ENCODE data around the gene LGALS7. TPM values are rescaled to one million over a fixed set of nuclear protein-coding genes. Genes with fewer than 3 reads are reported as not detected.
"Not testable (repeated sequence)": the region's sequence is repeated elsewhere in the genome, so short reads cannot be mapped to it uniquely, and the experiment has no call there.

The LGALS7 gene
- total and polyA plus RNA-seq, 2 of the 8 experiments (the other 6 are each of a cell fraction or from before 2014, with no cell fraction given), result 0.32 TPM; not detected in 1

DNA sequence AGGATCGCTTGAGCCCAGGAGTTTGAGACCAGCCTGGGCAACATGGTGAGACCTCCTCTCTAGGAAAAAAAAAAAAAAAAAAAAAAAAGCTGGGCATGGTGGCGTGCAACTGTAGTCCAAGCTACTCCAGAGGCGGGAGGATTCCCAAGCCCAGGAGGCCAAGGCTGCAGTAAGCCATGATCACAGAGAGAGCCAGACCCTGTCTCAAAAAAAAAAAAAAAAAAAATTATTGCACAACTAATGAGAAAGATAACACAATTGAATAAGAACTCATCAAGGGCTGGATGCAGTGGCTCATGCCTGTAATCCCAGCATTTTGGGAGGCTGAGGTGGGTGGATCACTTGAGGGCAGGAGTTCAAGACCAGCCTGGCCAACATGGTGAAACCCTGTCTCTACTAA is 12.7 kb upstream of the LGALS7 start:
- DNase-seq (ENCODE audit: low read depth in 1 of 2, low spot score in 2 of 2); H3K79me2 ChIP-seq (ENCODE audit: control insufficient read depth in 1 of 2, insufficient read depth in 2 of 2, low read length in 2 of 2); H2BK20ac ChIP-seq (ENCODE audit: low read length); H2BK15ac ChIP-seq (ENCODE audit: low read length); H3K79me1 ChIP-seq (ENCODE audit: low read depth, low read length); H3K4me1 ChIP-seq (replicated peaks in 1 of 4; ENCODE audit: control insufficient read depth in 3 of 4, insufficient read depth in 4 of 4, low read length in 3 of 4); H4K8ac ChIP-seq (ENCODE audit: extremely low read depth, insufficient read depth, low read length); H3K4me2 ChIP-seq (ENCODE audit: insufficient read depth in 1 of 2, low read depth in 2 of 2, low read length in 2 of 2); FAIRE-seq; H3K56ac ChIP-seq (replicated peaks; ENCODE audit: insufficient read length, low read depth, low read length); H2AK5ac ChIP-seq (ENCODE audit: low read depth, low read length); H2BK5ac ChIP-seq (ENCODE audit: low read depth, low read length); H3K4me3 ChIP-seq (ENCODE audit: extremely low read depth in 1 of 4, insufficient read depth in 2 of 4, low read depth in 3 of 4, low read length in 4 of 4); H3K36me3 ChIP-seq (ENCODE audit: control insufficient read depth in 2 of 4, insufficient read depth in 4 of 4, low read length in 3 of 4); H3K9ac ChIP-seq (replicated peaks in 1 of 4; ENCODE audit: extremely low read depth in 1 of 4, low read depth in 3 of 4, low read length in 3 of 4); H3K27ac ChIP-seq (ENCODE audit: low read depth, low read length); H3K9me3 ChIP-seq (ENCODE audit: insufficient read depth in 2 of 2, low read depth in 1 of 2, low read length in 1 of 2); H4K5ac ChIP-seq (ENCODE audit: insufficient read length, low read depth, low read length); H3K27me3 ChIP-seq (replicated peaks in 1 of 4; ENCODE audit: control insufficient read depth in 3 of 4, extremely low read depth in 1 of 4, insufficient read depth in 3 of 4, low read length in 3 of 4); H3K18ac ChIP-seq (ENCODE audit: extremely low read depth, low read length); H2AFZ ChIP-seq (ENCODE audit: low read length); H3K4ac ChIP-seq (replicated peaks; ENCODE audit: insufficient read length, low read depth, low read length); H4K91ac ChIP-seq (replicated peaks; ENCODE audit: insufficient read length, low read length); H2BK12ac ChIP-seq (ENCODE audit: low read depth, low read length); H3K23ac ChIP-seq (ENCODE audit: insufficient read length); H4K20me1 ChIP-seq (replicated peaks in 1 of 2; ENCODE audit: control insufficient read depth in 1 of 2, insufficient read depth in 2 of 2, low read length in 2 of 2); H3K23me2 ChIP-seq (ENCODE audit: low read depth, low read length); H3K14ac ChIP-seq (ENCODE audit: insufficient read length); H2BK120ac ChIP-seq (replicated peaks; ENCODE audit: low read depth, low read length): not testable (repeated sequence)
- ChIA-PET CTCF (ENCODE audit: partially characterized antibody) (interaction anchor here (1.9 kb wide), 1 partner anchor 17 kb away, joined by 7 read pairs; no protein-coding TSS in a partner anchor), POLR2A (ENCODE audit: partially characterized antibody) (interaction anchor here (0.7 kb wide), 1 partner anchor 175 kb away, joined by 3 read pairs; no protein-coding TSS in a partner anchor)
- 91% methylated on average over 3 of the region's 3 CpGs; no CpG with 5 or more reads in 1 of the 2 experiments for WGBS, 2 experiments (ENCODE audit: extremely low coverage in 1 of 2, insufficient coverage in 1 of 2, insufficient read length in 1 of 2, insufficient replicate concordance in 2 of 2, low coverage in 1 of 2, low lambda C conversion rate in 2 of 2, missing lambda C conversion rate in 1 of 2)

All from H1 (cell line).